GM12878 (cell line): ENCODE results near the gene PLEKHJ1. TPM values are rescaled to one million over a fixed set of nuclear protein-coding genes. Genes with fewer than 3 reads are reported as not detected.

Experiments used
- ASH2L ChIP-seq: fragments of 300-600, 200-600 bp; sonication (generic); IDR thresholded peaks from 2 replicates; pipeline ENCODE4 v1.6.1; 2017; ENCODE audit warnings: low read depth, mild to moderate bottlenecking, borderline replicate concordance
- IKZF2 ChIP-seq, 2 experiments: fragments of 450-650 bp; IDR thresholded peaks; 2 replicates each; pipeline ENCODE4 v1.6.1; 2017; ENCODE audit warnings: mild to moderate bottlenecking in 2 of 2, moderate library complexity in 2 of 2
- NFIC ChIP-seq: IDR thresholded peaks from 2 replicates; pipeline ENCODE4 v1.6.1; 2012; ENCODE audit warnings: low read depth, mild to moderate bottlenecking, inconsistent platforms, low read length, moderate library complexity
- NFXL1 ChIP-seq: fragments of 450-650 bp; IDR thresholded peaks from 2 replicates; pipeline ENCODE4 v1.6.1; 2017; ENCODE audit warnings: antibody characterized with exemption, mild to moderate bottlenecking, borderline replicate concordance
- PML ChIP-seq: IDR thresholded peaks from 2 replicates; pipeline ENCODE4 v1.6.1; 2012; ENCODE audit warnings: low read length, inconsistent platforms
- SUZ12 ChIP-seq: fragments of 200-600 bp; sonication (generic); IDR thresholded peaks from one replicate; pipeline ENCODE4 v1.6.1; 2018; ENCODE audit warnings: antibody characterized with exemption, mild to moderate bottlenecking; ENCODE audit not compliant: unreplicated experiment
- YY1 ChIP-seq: IDR thresholded peaks from 2 replicates; pipeline ENCODE4 v1.6.1; 2011; ENCODE audit warnings: low read depth, mild to moderate bottlenecking, low read length
- polyA plus RNA-seq, 11 experiments: library from polyadenylated mRNA; depleted of rRNA in 4 of 11; unstranded in 6 of 11; stranded (reverse) in 5 of 11; fragments of >200 nt; fragmentation: Nextera tagmentation in 4 of 11; fragmentation: Illumina TruSeq in 1 of 11; extraction: Ambion mirVana in 4 of 11; extraction: Trizol in 1 of 11; gene quantifications; 1 replicate in 1 of 11; 2 replicates in 10 of 11; pipeline versions ENCODE4 v1.2.1 to v1.2.3, GENCODE V29; 2011 to 2016; ENCODE audit warnings: inconsistent platforms in 2 of 11, missing spikeins in 2 of 11, low read depth in 1 of 11
- total RNA-seq, 4 experiments: library from RNA; depleted of rRNA in 3 of 4; stranded (reverse); fragments of >200 nt in 3 of 4; fragmentation: Illumina TruSeq in 1 of 4; extraction: Trizol in 1 of 4; gene quantifications; 2 replicates each; pipeline versions ENCODE4 v1.2.1 to v1.2.3, GENCODE V29; 2013 to 2021
- TF ChIP-seq, protein P1 (sequence below), 3 experiments: IDR thresholded peaks in 2 of 3; conservative IDR thresholded peaks in 1 of 3; 2 replicates each; pipeline ENCODE4 v1.5.1; 2011; ENCODE audit warnings: low read depth in 3 of 3, low read length in 3 of 3, mild to moderate bottlenecking in 3 of 3, control low read depth in 2 of 3, moderate library complexity in 2 of 3, inconsistent platforms in 1 of 3, mixed read lengths in 1 of 3; ENCODE audit not compliant: control insufficient read depth in 2 of 3, insufficient read depth in 1 of 3; ENCODE audit errors: extremely low read depth in 1 of 3
- TF ChIP-seq, protein P2 (sequence below): IDR thresholded peaks from 2 replicates; pipeline ENCODE4 v1.6.1; 2011; ENCODE audit warnings: borderline replicate concordance, low read depth, mild to moderate bottlenecking, moderate library complexity, mixed read lengths, low read length; ENCODE audit not compliant: insufficient read depth; ENCODE audit errors: extremely low read length
- TF ChIP-seq, protein P3 (sequence below): fragments of 450-650 bp; formaldehyde crosslinking; IDR thresholded peaks from 2 replicates; pipeline ENCODE4 v1.4.0; 2020; ENCODE audit warnings: mild to moderate bottlenecking, moderate library complexity
- TF ChIP-seq, protein P4 (sequence below): fragments of 450-650 bp; IDR thresholded peaks from 2 replicates; pipeline ENCODE4 v1.6.1; 2017; ENCODE audit warnings: mild to moderate bottlenecking, moderate library complexity
- TF ChIP-seq, protein P5 (sequence below): fragments of 450-650 bp; IDR thresholded peaks from 2 replicates; pipeline ENCODE4 v1.6.1; 2017; ENCODE audit warnings: antibody characterized with exemption, mild to moderate bottlenecking, moderate library complexity

PLEKHJ1 gene
- total and polyA plus RNA-seq, 10 of the 15 experiments (the other 5 are each of a cell fraction or from before 2014, with no cell fraction given): 1.3 to 133 (median 75.0) TPM

DNA sequence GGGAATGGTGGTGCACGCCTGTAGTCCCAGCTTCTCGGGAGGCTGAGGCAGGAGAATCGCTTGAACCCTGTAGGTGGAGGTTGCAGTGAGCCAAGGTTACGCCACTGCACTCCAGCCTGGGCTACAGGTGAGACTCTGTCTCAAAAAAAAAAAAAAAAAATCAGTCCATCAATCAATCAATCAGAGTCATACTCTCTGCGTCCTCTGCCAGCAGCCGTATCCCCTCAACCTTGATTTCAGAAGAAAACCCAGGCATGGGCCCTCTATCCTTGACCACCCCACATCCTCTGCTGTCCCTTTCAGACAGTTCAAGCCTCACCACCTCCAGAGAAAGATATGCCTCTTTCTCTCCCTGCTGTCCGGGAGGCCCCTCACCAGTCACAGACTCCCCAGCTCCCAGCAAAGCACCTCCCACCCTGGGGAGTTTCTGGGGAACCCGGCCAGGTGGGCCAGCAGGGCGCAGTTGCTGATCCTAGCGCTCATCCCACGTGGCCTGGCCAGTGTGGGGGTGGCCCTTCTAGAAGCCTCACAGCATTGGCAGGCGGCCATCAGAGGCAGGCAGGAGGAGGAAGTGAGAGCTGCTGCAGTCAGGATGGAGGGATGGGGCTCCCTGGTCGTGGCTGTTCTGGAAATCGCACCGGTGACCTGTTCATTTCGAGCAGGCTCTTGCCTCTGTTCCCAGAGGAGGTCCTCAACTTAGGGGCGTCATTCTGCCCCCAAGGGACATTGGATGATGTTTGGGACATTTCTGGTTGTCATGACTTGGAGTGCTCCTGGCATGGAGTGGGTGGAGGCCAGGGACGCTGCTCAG is 30.3 kb upstream of the PLEKHJ1 start (continued):
- TF ChIP-seq, protein P1, sequence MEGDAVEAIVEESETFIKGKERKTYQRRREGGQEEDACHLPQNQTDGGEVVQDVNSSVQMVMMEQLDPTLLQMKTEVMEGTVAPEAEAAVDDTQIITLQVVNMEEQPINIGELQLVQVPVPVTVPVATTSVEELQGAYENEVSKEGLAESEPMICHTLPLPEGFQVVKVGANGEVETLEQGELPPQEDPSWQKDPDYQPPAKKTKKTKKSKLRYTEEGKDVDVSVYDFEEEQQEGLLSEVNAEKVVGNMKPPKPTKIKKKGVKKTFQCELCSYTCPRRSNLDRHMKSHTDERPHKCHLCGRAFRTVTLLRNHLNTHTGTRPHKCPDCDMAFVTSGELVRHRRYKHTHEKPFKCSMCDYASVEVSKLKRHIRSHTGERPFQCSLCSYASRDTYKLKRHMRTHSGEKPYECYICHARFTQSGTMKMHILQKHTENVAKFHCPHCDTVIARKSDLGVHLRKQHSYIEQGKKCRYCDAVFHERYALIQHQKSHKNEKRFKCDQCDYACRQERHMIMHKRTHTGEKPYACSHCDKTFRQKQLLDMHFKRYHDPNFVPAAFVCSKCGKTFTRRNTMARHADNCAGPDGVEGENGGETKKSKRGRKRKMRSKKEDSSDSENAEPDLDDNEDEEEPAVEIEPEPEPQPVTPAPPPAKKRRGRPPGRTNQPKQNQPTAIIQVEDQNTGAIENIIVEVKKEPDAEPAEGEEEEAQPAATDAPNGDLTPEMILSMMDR (IDR thresholded peaks at IDR 0.05 in 2 of 3, conservative IDR thresholded peaks at IDR 0.05 in 1 of 3; ENCODE audit: control insufficient read depth in 2 of 3, extremely low read depth in 1 of 3, insufficient read depth in 1 of 3, low read depth in 3 of 3, low read length in 3 of 3): no peak
- TF ChIP-seq NFIC (no peak), PML (no peak), YY1 (peak; percentile 85), IKZF2 (IDR thresholded peaks at IDR 0.05) (peak; percentile 92 to 95), SUZ12 (no peak), NFXL1 (no peak), ASH2L (no peak)
- TF ChIP-seq, protein P2, sequence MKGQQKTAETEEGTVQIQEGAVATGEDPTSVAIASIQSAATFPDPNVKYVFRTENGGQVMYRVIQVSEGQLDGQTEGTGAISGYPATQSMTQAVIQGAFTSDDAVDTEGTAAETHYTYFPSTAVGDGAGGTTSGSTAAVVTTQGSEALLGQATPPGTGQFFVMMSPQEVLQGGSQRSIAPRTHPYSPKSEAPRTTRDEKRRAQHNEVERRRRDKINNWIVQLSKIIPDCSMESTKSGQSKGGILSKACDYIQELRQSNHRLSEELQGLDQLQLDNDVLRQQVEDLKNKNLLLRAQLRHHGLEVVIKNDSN: peak; percentile 85
- TF ChIP-seq, protein P3, sequence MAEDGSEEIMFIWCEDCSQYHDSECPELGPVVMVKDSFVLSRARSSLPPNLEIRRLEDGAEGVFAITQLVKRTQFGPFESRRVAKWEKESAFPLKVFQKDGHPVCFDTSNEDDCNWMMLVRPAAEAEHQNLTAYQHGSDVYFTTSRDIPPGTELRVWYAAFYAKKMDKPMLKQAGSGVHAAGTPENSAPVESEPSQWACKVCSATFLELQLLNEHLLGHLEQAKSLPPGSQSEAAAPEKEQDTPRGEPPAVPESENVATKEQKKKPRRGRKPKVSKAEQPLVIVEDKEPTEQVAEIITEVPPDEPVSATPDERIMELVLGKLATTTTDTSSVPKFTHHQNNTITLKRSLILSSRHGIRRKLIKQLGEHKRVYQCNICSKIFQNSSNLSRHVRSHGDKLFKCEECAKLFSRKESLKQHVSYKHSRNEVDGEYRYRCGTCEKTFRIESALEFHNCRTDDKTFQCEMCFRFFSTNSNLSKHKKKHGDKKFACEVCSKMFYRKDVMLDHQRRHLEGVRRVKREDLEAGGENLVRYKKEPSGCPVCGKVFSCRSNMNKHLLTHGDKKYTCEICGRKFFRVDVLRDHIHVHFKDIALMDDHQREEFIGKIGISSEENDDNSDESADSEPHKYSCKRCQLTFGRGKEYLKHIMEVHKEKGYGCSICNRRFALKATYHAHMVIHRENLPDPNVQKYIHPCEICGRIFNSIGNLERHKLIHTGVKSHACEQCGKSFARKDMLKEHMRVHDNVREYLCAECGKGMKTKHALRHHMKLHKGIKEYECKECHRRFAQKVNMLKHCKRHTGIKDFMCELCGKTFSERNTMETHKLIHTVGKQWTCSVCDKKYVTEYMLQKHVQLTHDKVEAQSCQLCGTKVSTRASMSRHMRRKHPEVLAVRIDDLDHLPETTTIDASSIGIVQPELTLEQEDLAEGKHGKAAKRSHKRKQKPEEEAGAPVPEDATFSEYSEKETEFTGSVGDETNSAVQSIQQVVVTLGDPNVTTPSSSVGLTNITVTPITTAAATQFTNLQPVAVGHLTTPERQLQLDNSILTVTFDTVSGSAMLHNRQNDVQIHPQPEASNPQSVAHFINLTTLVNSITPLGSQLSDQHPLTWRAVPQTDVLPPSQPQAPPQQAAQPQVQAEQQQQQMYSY (CRISPR knock-in tag): no peak
- TF ChIP-seq, protein P4, sequence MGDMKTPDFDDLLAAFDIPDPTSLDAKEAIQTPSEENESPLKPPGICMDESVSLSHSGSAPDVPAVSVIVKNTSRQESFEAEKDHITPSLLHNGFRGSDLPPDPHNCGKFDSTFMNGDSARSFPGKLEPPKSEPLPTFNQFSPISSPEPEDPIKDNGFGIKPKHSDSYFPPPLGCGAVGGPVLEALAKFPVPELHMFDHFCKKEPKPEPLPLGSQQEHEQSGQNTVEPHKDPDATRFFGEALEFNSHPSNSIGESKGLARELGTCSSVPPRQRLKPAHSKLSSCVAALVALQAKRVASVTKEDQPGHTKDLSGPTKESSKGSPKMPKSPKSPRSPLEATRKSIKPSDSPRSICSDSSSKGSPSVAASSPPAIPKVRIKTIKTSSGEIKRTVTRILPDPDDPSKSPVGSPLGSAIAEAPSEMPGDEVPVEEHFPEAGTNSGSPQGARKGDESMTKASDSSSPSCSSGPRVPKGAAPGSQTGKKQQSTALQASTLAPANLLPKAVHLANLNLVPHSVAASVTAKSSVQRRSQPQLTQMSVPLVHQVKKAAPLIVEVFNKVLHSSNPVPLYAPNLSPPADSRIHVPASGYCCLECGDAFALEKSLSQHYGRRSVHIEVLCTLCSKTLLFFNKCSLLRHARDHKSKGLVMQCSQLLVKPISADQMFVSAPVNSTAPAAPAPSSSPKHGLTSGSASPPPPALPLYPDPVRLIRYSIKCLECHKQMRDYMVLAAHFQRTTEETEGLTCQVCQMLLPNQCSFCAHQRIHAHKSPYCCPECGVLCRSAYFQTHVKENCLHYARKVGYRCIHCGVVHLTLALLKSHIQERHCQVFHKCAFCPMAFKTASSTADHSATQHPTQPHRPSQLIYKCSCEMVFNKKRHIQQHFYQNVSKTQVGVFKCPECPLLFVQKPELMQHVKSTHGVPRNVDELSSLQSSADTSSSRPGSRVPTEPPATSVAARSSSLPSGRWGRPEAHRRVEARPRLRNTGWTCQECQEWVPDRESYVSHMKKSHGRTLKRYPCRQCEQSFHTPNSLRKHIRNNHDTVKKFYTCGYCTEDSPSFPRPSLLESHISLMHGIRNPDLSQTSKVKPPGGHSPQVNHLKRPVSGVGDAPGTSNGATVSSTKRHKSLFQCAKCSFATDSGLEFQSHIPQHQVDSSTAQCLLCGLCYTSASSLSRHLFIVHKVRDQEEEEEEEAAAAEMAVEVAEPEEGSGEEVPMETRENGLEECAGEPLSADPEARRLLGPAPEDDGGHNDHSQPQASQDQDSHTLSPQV: no peak
- TF ChIP-seq, protein P5, sequence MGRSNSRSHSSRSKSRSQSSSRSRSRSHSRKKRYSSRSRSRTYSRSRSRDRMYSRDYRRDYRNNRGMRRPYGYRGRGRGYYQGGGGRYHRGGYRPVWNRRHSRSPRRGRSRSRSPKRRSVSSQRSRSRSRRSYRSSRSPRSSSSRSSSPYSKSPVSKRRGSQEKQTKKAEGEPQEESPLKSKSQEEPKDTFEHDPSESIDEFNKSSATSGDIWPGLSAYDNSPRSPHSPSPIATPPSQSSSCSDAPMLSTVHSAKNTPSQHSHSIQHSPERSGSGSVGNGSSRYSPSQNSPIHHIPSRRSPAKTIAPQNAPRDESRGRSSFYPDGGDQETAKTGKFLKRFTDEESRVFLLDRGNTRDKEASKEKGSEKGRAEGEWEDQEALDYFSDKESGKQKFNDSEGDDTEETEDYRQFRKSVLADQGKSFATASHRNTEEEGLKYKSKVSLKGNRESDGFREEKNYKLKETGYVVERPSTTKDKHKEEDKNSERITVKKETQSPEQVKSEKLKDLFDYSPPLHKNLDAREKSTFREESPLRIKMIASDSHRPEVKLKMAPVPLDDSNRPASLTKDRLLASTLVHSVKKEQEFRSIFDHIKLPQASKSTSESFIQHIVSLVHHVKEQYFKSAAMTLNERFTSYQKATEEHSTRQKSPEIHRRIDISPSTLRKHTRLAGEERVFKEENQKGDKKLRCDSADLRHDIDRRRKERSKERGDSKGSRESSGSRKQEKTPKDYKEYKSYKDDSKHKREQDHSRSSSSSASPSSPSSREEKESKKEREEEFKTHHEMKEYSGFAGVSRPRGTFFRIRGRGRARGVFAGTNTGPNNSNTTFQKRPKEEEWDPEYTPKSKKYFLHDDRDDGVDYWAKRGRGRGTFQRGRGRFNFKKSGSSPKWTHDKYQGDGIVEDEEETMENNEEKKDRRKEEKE: no peak
